SU-DHL-6 (cell line): ENCODE data around the gene AMBP.

Experiments
- H2AFZ ChIP-seq: fragments of 200-600 bp; sonication (generic); 2 replicates; pipeline ENCODE4 v1.6.1; 2014; ENCODE audit warnings: low read depth, mild to moderate bottlenecking, moderate library complexity, mixed read lengths, antibody characterized with exemption, low read length; ENCODE audit not compliant: severe bottlenecking
- H3F3A ChIP-seq: fragments of 200-600 bp; shearing (Covaris generic); 2 replicates; pipeline ENCODE4 v1.6.0; 2016; ENCODE audit warnings: antibody characterized with exemption, mild to moderate bottlenecking; ENCODE audit not compliant: insufficient read depth
- H3K27ac ChIP-seq: fragments of 200-600 bp; sonication (generic); 2 replicates; pipeline ENCODE4 v1.5.1; 2016; ENCODE audit warnings: low read depth, mild to moderate bottlenecking, low read length, moderate library complexity, mixed read lengths
- H3K27me3 ChIP-seq: fragments of 200-600 bp; sonication (generic), shearing (Covaris generic); 2 replicates; pipeline ENCODE4 v1.6.0; 2014; ENCODE audit warnings: mild to moderate bottlenecking, low read length
- H3K36me3 ChIP-seq: fragments of 200-600 bp; sonication (generic); 2 replicates; pipeline ENCODE4 v1.6.1; 2014; ENCODE audit warnings: mild to moderate bottlenecking, low read length, mixed read lengths
- H3K4me2 ChIP-seq: fragments of 300-600, 200-600 bp; shearing (Covaris generic), sonication (generic); 2 replicates; pipeline ENCODE4 v1.6.0; 2014; ENCODE audit warnings: low read length, low read depth, mild to moderate bottlenecking; ENCODE audit not compliant: poor library complexity, severe bottlenecking
- H3K4me3 ChIP-seq: fragments of 200-600 bp; sonication (generic); 2 replicates; pipeline ENCODE4 v1.5.1; 2014; ENCODE audit warnings: antibody characterized with exemption, low read length, mild to moderate bottlenecking, mixed read lengths; ENCODE audit not compliant: insufficient read depth, poor library complexity, severe bottlenecking
- H3K79me2 ChIP-seq: fragments of 200-600 bp; sonication (generic); 2 replicates; pipeline ENCODE4 v1.6.1; 2014; ENCODE audit warnings: mild to moderate bottlenecking, low read length, moderate library complexity; ENCODE audit not compliant: insufficient read depth
- H3K9ac ChIP-seq: fragments of 200-600 bp; sonication (generic); 2 replicates; pipeline ENCODE4 v1.7.0; 2014; ENCODE audit warnings: mild to moderate bottlenecking, low read length
- H3K9me2 ChIP-seq: fragments of 200-600 bp; sonication (generic); replicated peaks from 2 replicates; pipeline ENCODE4 v1.6.1; 2014; ENCODE audit warnings: low read length; ENCODE audit not compliant: insufficient read depth
- H3K9me3 ChIP-seq: fragments of 200-600 bp; sonication (generic); 2 replicates; pipeline ENCODE4 v1.6.1; 2014; ENCODE audit warnings: low read length, mixed read lengths; ENCODE audit not compliant: insufficient read depth
- H4K20me1 ChIP-seq: fragments of 200-600 bp; sonication (generic); 2 replicates; pipeline ENCODE4 v1.6.1; 2014; ENCODE audit warnings: low read depth, mild to moderate bottlenecking, antibody characterized with exemption, low read length, moderate library complexity, mixed read lengths
- EZH2phosphoT487 ChIP-seq: fragments of 200-600 bp; sonication (generic), shearing (Covaris generic); conservative IDR thresholded peaks from 2 replicates; pipeline ENCODE4 v1.6.1; 2018; ENCODE audit warnings: mild to moderate bottlenecking, antibody characterized with exemption, low read length, moderate library complexity, mixed read lengths
- TF ChIP-seq, protein P1 (sequence below): fragments of 200-600 bp; sonication (generic); IDR thresholded peaks from one replicate; pipeline ENCODE4 v1.5.1; 2017; ENCODE audit warnings: antibody characterized with exemption, mild to moderate bottlenecking, low read length, moderate library complexity; ENCODE audit not compliant: insufficient read depth, poor library complexity, severe bottlenecking

AMBP gene

DNA sequence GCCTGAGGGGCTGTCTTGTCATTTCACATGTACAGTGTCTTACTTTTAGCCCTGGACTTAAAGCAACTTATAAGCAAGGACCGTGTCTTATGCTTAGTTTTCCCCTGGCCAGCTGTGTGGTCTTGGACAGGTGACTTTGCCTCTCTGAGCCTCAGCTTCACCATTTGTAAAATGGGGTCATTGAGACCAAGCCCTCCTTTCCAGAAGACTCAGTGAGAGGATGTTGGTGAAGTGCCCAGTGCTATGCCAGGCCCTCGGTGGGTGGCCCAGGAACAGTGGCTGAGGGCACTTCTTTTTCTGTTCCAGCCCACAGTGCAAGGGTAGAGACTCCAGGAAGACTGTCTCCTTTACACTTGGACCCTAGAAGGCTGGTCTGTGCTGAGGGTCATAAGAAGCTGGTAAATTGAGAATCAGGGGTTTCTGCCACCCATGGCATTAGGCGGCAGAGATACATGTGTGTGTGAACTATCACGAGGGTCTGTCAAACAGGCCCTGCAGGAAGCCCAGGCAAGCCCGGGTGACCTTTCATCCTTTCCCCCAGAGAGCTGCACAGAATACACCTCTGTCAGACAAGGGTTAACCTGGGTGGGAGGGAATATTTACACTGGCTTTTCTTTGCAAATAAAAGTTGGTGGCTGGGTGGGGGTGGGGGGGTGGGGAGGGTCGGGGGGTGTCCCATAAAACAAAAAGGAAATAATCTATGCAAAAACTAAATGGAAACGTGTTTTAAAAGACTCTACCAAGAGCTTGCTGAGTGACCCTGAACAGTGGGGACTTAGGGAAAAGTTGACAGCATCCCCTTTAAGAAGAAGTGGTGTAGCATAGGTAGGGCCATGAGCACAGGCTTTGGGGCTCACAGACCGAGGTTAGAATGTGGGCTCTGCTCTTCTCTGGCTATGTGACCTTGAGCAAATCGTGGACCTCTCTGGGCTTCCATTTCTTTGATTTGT, 41.4 kb upstream of the AMBP start:
- Histone ChIP-seq H3K9me2 (no peaks in the 10 kb centered on the region), H3K36me3 (no peaks in the 10 kb centered on the region), H3K27ac (no peak overlapping the region), H4K20me1 (no peaks in the 10 kb centered on the region), H3K79me2 (no peaks in the 10 kb centered on the region), H3K27me3 (no peaks in the 10 kb centered on the region), H3K9ac (no peak overlapping the region), H2AFZ (no peak overlapping the region), H3K9me3 (no peaks in the 10 kb centered on the region), H3K4me2 (no peak overlapping the region), H3F3A (no peaks in the 10 kb centered on the region), H3K4me3 (no peak overlapping the region)
- TF ChIP-seq, protein P1, sequence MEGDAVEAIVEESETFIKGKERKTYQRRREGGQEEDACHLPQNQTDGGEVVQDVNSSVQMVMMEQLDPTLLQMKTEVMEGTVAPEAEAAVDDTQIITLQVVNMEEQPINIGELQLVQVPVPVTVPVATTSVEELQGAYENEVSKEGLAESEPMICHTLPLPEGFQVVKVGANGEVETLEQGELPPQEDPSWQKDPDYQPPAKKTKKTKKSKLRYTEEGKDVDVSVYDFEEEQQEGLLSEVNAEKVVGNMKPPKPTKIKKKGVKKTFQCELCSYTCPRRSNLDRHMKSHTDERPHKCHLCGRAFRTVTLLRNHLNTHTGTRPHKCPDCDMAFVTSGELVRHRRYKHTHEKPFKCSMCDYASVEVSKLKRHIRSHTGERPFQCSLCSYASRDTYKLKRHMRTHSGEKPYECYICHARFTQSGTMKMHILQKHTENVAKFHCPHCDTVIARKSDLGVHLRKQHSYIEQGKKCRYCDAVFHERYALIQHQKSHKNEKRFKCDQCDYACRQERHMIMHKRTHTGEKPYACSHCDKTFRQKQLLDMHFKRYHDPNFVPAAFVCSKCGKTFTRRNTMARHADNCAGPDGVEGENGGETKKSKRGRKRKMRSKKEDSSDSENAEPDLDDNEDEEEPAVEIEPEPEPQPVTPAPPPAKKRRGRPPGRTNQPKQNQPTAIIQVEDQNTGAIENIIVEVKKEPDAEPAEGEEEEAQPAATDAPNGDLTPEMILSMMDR: no peak
- TF ChIP-seq EZH2phosphoT487: no peak

DNA sequence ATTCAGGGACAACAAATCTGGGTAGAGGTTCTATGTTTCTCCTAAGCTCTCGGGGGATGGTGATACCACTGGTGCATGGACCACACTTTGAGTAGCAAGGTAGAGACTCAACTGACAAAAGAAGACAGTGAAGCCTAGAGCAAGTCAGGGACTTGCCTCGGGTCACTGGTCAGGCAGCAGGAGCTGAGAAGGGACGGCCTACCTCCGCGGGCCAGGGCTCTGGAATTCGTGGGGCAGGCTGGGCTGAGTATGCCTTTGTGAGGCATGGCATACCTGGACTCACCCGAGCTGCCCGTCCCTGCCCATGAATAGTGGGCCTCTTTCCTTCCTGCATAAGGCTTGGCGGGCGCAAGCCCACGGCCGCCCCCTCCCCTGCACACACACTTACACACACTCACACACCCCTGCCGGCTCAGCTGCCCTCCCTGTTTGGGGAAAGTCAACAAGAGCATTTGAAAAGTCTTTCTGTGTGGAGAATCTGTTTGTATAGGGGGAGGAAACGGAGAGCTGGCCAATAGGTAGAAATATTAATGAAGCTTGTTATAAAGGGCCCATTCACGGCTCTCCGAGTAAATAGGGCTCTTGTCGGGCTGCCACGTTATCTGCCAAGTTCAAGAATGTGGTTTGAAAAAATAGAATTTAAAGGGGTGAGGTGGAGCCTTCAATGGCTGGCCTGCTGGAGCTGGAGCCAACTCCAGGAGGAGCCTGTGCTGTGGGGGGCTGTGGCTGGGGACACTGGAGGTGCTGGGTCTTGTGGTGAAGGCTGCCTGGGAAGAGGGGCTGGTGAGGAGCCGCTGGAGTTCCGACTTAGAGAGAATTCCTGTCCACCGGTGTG, 40.1 kb upstream of the AMBP start:
- H3K36me3 ChIP-seq: no peaks in the 10 kb centered on the region
- no peaks in the 10 kb centered on the region for H4K20me1 ChIP-seq
- no peak overlapping the region for H3K4me3 ChIP-seq
- no peak overlapping the region for H3K27ac ChIP-seq
- H3F3A ChIP-seq: no peaks in the 10 kb centered on the region
- no peaks in the 10 kb centered on the region for H3K27me3 ChIP-seq
- no peak overlapping the region for H3K4me2 ChIP-seq
- H3K9me3 ChIP-seq: no peaks in the 10 kb centered on the region
- TF ChIP-seq EZH2phosphoT487: no peak
- TF ChIP-seq, protein P1: no peak
- no peak overlapping the region for H2AFZ ChIP-seq
- no peaks in the 10 kb centered on the region for H3K9me2 ChIP-seq
- H3K79me2 ChIP-seq: no peaks in the 10 kb centered on the region
- H3K9ac ChIP-seq: no peak overlapping the region

DNA sequence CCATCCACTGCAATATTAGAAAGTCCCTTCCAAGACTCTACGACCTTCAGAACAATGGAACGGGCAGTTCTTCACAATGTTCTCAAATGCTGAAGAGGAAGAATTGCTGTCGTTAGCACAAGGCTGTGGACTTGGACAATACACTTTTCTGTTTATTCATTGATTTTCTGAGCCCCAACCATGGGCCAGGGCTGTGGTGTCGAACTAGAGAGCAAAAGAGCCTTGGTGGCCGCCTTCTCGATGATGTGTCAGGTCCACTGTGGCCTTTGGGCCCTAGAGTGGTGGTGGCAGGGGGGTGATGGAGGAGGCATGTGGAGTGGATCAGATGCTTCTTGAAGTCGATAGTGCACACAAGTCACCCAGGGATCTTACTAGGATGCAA, 39.5 kb upstream of the AMBP start:
- TF ChIP-seq, protein P1: no peak
- no peak for TF ChIP-seq EZH2phosphoT487
- no peak overlapping the region for H3K9ac ChIP-seq

More for the DNA sequence above, 39.5 kb upstream of the AMBP start:
- Histone ChIP-seq H3K9me3 (no peaks in the 10 kb centered on the region), H3F3A (no peaks in the 10 kb centered on the region), H4K20me1 (no peaks in the 10 kb centered on the region), H3K9me2 (no peaks in the 10 kb centered on the region), H3K27ac (no peak overlapping the region), H3K27me3 (no peaks in the 10 kb centered on the region), H3K36me3 (no peaks in the 10 kb centered on the region), H3K4me2 (no peak overlapping the region), H3K79me2 (no peaks in the 10 kb centered on the region), H3K4me3 (no peak overlapping the region), H2AFZ (no peak overlapping the region)
